Activated CD4-positive, alpha-beta T cell treated with anti-CD3 and anti-CD28 coated beads for 4 hours (primary cell): ENCODE results near the gene NDST1.

Experiments
- DNase-seq, 2 donors: peaks; one replicate each; pipeline ENCODE4 v3.0.0-alpha.2; 2020

Gene NDST1

DNA sequence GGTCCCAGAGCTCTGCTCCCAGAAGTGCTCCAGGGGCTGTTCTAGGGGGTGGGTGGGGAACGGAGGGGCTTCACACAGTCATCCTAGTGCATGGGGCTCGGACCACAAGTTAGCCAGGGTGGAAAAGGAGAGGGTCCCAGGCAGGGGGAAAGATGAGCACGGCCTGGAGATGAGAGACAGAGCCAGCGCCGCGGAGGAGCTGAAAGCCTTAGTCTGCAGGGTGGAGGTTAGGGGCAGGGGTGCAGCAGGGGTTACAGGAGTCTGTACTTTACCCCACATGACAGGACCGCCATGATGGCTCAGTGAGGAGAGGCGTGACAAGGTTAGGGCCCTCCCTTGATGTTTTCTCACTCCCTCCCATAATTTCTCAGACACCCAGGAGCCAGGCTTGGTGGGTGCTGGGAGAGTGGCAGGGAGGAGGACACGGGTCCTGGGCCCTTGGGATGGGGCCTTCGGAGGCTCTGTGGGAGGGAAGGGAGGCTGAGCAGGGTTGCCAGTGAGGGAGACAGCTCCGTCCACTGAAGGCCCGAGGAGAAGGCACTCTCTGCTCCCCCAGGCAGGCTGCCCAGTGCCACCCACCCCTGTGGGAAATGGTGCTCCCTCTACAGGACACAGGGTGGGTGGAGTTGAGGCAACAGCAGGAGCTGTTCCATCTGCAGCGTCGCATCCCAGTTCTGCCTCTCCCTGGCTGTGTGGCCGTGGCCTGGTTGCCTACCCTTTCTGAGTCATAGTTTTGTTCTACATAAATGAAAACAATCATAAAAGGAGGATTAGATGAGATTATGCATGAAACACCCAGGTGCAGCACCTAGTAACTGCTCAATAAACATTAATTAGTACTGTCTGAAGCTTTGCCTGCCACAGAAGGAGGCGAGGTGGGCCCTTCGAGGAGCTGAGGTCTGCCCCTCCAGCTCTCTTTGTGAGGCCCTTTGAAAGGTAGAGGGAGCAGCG is 66.2 kb downstream of the NDST1 start:
- DNase-seq: no peak

DNA sequence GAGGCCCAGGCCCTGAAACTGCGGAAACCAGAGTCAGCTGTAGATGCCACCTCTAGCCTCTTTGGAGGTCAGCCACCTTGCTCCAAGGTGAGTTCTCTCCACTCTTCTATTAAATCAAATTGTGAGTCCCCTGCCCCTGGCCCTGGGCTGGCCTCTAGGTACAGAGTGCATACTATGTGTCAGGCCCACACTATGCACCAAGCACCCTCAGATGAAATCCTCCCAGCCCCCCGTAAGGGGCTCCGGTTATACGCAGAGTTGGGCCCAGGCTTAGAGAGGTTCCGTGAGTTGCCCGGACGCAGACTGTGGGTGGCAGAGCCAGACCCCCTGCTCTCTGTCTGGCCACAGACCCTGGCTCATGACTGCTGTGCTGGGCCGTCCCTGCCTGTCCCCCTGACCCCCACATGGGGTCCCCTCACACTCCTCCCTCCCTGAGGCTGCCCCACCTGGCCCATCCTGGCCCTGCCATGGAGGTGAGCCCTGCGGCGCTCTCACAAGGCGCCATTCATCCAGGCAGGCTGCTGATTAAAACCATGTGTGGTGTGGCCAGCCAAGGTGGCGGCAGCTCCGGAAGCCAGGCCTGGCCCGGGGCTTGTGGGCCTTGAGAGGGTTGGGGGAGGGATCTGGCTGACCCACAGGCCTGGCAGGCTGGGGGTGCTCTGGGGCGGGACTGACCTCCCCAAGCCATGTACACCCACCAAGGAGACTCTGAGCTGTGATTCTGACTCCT is 67.1 kb downstream of the NDST1 start:
- DNase-seq: no peak

DNA sequence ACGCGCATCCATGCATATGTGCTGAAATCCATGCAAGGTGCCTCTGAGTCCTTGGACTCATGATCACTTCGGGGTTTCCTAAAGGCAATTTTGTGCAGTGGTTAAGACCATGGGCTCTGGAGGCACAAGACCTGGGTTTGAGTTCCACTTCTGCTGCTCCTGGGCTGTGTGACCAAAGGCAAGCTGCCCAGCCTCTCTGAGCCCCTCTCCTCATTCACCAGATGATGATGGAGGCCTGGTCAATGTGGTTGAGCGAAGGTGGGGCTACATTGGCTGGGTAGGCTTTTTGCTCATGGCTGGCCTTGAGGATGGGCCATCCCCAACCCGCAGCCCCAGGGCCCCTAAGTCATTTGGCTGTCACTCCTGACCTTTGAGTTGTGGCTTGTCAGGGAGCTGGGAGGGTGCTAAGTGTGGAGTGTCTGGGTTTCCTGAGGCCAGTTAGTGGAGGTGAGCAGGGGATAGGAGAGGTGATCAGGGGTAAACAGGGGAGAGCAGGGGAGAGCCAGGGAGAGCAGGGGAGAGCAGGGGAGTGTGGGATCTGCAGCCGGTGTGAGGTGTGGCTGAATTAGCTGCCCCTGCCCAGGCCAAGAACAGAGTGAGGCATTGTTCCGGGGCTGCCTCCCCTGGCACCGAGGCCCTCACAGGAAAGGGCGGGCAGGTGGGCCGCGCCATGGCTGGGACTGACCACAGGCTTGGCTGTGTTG is 68.0 kb downstream of the NDST1 start:
- no peak for DNase-seq

DNA sequence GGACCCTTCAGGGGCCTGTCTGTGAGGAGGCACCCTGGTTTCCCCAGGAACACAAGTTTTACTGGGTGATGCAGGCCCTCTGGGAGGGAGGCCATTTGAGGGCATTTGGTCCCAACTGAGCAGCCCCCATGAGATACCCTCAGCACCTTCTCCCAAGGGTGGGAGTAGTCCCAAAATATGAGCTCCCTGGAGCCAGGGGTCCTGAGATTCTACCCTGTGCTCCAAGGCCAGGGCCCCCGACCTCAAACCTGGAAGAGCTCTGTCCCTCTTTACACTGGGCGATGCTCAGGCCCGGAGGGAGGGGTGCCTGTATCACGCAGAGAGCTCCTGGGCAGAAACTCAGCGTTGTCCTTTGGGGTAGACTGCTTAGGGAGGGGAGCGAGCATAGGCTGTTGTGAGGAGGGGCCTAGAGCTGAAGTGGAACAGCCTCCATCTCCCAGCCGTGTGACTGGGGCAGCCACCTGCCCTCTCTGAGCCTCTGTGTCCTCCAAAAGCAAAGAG is 68.6 kb downstream of the NDST1 start:
- no peak for DNase-seq

DNA sequence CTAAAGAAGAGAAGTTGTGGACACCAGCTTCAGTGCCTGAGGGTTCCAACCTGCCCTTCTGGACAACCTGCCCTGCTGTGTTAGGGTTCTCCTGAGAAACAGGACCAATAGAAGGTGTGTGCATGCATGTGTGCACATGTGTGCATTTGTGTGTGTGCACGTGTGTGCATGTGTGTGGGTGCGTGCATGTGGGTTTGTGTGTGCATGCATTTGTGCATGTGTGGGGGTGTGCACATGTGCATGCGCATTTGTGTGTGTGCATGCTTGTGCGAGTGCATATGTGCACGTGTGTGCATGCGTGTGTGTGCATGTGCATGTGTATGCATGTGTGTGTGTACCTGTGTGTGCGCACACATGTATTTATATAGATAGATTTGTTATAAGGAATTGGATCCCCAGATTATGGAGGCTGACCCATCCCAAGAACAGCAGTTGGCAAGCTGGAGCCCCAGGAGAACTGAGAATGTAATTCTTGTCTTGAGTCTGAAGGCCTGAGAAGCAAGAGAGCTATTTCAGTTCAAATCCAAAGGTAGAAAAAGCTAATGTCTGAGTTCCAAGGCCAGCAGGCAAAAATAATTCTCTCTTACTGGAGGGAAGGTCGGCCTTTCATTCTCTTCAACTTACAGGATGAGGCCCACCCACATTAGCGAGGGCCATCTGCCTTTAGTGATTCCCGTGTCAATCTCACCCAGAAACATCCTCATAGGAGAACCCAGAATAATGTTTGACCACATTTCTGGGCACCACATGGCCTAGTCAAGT is 69.6 kb downstream of the NDST1 start:
- no peak for DNase-seq

DNA sequence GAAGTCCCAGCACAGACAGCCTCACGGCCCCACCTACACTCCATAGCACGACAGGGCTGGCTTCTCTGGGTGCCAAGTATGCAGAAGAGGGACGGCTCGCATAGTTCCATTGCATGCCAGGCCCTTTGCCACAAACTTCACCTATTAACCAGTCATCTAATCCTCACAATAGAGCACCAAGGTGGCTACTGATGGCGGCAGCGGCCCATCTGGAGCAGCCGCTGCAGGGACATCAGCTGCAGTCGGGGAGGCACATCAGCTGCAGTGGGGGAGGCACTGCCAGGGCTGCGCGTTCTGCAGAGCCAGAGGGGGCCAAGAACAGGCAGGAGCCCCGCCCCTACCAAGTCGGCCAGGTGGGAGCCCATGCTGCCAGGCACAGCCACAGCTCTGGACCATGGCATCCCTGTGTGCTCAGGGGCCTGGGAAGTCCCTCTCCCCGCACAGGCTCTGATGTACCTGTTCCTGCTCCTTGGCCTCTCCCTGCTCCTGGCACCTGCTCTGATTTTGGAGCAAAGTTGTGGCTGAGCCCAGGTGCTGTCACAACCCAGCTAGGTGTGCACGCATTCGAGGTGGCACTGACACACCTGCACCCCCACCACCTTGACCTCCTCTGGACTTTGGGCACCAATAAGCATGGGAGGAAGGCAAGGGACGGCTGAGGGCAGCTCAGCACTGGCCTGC is 71.0 kb downstream of the NDST1 start:
- DNase-seq: no peak

DNA sequence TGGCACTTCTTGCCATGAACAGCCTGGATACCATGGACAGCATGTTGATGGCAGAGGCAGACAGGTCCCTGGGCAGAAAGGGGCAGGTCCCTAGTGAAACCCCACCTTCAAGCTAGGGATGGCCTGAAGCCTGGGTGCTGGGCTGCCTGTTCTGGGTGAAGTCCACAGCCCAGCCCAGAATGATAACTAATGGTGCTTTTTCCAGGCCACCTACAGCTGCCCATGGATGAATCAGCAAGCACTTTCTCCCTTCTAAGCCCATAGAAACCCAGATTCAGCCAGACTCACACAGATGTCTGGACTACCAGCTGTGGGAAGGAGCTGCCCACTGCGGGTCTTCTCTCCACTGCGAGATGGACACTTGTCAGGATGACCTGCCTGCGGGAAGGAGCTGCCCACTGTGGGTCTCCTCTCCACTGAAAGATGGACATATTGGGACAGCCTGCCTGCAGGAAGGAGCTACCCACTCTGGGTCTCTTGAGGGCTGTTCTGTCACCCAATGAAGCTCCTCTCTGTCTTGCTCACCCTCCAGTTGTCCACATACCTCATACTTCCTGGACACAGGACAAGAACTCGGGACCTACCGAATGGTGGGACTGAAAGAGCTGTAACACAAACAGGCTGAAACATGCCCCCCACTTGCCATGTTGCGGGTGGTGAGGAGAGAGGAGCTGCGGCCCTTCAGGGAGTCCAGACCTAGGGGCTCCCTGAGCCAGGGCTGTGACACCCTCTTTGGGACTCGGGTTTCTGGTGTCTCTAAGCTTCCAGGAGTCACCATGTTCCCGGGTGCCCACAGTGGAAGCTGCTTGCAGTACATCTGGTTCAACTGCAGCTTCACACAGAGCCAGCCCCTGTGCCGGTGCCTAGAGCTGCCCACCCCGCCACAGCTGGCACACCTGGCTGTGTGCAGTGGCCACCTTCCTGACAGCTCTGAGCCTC is 71.8 kb downstream of the NDST1 start:
- DNase-seq: no peak

DNA sequence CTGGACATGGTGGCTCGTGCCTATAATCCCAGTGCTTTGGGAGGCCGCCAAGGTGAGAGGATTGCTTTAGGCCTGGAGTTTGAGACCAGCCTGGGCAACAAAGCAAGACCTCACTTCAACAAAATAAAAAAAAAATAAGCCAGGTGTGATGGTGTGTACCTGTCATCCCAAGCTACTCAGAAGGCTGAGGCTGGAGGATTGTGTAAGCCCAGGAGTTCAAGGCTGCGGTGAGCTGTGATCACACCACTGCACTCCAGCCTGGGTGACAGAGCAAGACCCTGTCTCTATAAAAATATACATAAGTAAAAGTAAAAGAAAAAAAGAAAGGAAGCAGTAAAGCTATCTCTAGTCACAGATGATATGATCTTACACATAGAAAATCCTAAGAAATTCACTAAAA is 73.0 kb downstream of the NDST1 start:
- DNase-seq: no peak

DNA sequence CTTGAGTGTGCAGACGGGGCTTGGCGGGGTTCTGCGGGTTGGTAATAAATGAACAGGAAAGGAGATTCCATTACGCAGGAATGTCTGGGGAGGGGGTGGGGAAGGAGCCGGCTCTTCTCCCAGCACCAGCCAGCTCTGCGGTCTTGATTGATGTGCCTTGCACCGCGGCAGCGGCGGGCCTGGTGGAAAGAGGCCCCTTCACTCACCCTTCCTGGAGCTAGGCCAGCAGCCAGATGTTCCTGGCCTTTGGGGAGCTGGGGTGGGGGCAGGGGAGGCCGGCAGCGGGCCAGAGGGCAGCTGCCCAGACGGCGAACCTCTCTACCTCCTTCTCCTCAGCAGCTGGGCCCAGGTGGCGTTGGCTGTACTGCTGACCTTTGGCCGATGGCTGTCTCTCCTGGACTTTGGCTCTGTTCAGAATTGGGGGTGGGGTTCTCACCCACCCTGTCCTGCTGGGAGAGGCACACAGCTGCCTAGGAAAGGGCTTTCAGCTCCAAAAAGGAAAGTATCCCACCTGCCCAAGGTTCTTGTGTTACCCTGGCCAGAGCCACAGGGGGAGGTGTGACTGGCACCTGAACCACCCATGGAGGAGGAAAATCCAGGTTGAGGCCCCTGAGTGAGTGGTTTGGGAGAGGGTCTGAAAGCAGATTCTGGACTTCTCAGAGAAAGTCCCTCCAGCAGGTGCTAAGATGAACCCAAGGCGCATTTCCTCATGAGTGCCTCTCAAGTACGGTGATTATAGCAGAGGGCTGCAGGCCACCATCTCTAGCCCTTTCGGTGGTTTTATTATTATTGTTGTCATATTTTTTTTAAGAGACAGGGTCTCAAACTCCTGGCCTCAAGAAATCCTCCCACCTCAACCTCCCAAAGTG is 74.5 kb downstream of the NDST1 start:
- DNase-seq: no peak

DNA sequence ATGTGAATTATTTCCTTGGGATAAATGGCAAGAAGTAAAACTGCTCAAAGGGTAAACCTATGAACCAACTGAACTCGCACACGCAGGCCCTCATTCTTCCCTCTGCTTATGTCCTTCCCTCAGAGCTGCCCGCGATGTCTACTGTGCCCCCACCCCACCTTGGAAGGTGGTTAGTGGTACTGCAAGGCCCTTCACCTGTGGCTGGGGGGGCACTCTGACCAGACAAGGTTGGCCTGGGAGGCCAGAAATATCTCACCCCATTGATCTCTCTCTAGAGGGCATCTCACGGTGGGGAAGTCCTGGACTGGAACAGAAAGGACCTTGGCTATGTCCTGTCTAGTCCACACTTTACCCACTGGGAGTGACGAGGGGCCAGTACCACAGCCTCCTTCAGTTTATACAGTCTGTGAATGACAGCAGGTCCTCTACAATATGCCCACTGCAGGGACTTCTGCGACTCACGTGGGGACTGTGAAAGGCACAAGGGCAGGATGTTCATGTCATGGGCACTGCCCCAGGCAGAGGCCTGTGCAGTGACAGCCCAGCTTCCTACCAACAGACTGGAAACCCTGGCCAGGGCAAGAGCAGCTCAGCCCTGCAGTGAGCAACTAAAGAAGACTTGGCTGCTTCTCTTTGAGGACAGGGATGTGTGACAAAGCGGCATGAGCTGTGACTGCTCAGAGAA is 75.8 kb downstream of the NDST1 start:
- no peak for DNase-seq

DNA sequence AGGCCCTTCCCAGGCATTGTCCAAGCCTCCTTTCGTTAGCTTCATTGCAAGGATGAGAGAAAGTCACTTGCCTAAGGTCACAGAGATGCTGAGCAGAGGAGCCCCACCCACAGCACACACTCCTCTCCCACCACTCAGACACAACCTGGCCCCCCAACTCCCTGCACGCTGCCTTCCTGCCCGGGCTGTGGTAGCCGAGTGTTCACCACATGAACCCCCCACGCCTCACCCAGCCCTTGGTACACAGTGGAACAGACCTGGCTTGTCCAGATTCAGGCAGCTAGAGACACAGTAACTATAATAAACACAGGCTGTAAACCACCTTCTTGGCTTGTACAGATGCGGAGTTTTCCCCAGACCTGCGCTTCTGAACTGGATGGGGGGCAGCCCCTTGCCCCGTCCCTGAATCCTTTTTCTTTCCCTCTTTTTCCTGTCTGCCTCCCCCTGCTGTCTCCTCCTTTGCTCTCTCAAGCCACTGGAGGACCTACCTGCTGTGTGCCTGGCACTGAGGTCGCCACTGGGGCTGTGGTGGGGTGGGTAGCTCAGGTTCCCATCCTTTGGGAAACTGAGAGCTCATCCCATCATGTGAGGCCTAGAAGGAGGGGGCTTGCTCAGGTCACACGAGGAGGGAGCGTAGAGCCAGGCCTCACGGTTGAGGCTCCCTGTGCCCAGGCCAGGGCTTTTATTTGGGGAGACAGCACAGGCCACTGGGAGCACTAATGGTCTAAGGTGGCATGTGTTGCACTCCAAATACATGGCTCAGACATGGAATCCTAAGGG is 76.8 kb downstream of the NDST1 start:
- no peak for DNase-seq

DNA sequence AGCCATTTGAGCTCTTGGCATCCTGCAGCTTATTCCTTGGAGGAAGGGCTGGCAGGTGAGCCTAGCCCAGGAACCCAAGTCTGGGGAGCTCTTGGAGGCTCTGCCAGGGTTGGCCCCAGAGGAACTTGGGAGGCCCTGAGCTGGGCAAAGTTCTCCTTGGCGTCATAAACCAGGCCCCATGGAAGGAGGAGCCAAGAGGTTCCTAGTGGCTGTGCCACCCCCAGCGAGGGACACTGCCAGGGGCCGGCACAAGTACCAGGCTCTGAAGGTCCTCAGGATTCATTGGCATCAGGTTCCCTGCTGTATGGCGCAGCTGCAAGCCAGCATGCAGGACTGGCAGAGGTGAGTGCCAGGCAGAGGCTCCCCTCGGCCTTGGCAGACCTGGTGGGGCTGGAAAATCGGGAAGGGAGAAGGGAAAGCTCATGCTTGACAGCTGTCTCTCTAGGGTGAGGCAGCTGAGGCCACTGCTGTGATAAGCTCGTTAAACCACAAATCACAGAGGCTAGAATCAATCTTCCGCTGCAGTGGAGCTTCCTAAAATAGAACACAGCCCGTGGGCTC is 77.9 kb downstream of the NDST1 start:
- DNase-seq: no peak

DNA sequence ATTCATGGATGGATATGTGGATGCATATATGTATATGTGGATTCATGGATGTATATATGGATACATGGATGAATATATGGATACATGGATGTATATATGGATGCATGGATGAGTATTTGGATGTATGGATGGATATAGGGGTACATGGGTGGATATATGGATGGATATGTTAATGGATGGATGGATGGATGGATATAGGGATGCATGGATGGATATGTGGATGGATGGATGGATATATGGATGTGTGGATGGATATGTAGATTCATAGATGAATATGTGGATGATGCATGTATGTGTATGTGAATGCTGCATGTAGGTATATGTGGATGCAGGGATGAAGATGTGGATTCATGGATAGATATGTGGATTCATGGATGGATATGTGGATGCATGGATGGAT is 79.1 kb downstream of the NDST1 start:
- no peak for DNase-seq

DNA sequence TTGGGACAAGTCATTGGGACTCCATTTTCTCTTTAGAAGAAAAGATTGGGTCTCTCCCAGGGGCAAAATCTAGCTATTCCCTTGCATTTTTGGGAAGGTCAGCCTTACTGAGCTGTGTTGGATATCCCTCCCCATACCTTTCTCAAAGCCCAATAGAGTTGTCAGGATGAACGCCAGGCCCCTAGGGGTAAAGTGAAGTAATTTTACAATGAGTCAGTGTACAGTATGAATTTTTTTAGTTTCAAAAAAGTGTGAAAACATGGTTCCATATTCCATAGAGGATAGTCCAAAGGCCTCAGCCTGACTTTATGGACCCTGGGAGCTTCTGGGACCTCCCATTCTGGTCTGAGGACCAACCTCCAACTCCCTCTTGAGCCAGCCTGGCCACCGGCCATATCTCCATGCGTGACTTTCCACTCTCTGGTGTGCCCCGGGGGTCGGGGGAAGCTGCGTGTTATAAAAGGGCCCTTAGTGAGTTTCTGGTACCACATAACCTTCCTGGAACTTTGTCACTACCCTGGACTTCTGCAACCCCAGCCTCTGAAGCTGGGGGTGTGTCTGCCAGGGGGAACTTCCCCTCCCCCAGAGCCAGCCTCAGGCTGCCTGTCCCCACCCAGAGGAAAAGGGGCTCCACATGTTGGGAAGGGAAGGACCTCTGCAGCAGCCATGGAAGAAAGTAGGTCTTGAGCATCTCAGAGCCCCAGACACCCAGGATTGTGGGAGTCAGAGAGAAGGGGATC is 80.1 kb downstream of the NDST1 start:
- DNase-seq: no peak

DNA sequence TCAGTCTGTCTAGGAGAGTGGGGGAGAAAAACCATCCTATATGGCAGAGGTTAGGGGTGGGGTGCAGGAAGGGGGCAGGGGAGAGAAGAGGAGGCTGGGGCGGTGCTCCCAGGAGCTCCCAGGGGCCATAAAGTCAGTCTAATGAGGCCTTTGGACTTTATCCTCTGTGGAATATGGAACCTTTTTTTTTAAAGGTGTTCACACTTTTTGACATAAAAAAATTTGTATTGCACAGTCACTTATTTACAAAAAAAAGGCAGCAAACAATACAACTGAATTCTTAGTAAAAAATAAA is 80.6 kb downstream of the NDST1 start:
- DNase-seq: no peak

DNA sequence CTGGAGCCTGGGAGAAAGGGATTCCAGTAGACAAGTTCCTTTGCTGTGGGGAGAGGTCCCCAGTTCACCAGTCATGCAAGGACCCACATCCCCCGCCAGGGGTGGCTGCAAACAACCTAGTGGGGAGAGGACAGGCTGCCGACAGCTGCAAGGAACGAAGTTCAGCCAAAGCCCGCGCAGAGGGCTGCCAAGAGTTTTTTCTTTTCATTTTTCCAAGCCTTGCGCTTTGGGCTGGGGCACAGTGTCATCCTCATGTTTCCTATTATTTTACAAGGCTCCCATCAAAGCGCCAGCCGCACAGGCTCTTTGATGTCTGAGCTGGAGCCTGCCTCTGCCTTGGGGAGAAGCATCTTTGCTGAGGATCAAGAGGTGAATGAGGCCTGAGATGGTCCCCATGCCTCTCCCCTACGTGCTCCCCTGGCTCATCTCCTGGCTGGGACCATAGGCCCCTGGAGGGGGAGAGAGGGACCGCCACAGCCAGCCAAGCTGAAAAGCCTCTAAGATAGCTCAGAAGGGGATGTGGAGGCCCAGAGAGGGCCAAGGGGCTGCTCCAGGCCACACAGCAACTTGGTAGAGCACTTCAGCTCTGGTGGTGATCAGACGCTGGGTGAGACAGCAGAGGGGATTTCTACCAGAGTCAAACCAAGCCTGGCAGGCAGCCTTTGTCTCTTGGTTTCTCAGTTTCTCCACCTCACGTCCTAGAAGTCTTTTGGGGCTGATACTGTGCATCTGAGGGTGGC is 82.1 kb downstream of the NDST1 start:
- DNase-seq: no peak
